HG02870 (cell line): ENCODE measurements around the gene DNAJC27.

Experiments
- ATAC-seq: cut with Tn5 transposase; IDR thresholded peaks from one replicate; pipeline ENCODE4 v1.9.1; 2021; ENCODE audit warnings: mild to moderate bottlenecking, moderate library complexity; ENCODE audit not compliant: unreplicated experiment

DNAJC27 gene

GRCh38 chr2:24971286-24971535, 544 bp downstream of the DNAJC27 start:
- peak; percentile 3 for ATAC-seq

DNA sequence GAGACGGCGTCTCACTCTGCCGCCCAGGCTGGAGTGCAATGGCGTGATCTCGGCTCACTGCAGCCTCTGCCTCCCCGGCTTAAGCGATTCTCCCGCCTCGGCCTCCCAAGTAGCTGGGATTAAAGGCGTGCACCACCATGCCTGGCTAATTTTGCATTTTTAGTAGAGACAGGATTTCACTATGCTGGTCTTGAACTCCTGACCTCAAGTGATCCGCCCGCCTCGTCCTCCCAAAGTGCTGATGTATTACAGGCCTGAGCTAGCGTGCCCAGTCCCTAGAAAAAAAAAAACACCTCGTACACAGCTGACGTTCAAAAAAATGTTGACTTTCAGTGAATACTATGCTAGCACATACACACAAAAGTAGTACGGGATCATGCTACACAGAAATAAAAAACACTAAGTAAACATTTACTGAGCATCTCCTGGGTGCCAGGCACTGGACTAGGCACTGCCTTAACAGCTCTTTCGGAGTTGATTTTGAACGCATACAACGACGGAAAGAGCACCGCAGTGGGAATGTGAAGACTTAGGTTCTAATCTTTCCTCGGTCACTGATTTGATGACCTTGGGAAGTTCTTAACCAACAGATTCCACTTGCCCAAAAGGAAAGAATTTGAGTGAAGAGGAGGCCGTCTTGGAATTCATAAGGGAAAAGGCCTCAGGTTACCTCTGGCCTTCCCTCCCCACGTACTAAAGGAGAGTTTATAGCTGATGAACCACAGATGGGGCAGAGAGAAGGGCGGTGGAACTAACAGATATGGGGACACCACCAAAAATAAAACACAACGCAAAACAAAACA, 1.1 kb downstream of the DNAJC27 start:
- no peak for ATAC-seq

DNA sequence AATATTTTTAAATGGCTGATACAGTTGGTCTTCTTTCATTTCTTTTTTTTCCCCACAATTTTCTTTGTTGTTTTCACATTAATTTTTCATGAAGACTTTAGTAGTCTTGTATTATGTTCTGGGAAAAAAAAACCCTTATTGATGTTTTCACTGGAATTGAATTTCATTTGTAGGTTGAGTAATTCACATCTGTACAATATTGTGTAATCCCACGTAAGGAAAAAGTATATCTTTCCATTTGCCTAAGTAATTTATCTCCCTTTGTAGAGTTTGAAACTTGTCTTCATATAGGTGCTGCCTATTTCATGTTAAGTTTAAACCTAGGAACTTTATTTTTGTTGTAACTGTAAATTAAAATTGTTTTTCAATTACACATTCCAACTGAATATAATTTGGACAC, 2.0 kb downstream of the DNAJC27 start:
- no peak for ATAC-seq

DNA sequence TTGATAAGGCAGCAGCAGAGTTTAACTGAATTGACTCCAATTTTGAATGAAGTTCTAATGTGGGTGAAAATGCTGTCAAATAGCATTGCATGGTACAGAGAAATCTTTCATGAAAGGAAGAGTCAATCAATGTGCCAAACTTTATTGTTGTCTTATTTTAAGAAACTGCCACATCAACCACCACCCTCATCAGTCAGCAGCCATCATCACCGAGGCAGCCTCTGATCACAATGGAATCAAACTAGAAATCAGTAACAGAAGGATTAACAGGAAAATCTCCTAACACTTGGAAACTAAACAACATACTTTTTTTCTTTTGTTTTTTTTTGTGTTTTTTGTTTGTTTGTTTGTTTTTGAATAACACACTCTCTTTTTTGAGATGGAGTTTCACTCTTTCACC, 9.9 kb downstream of the DNAJC27 start:
- ATAC-seq, result no peak

DNA sequence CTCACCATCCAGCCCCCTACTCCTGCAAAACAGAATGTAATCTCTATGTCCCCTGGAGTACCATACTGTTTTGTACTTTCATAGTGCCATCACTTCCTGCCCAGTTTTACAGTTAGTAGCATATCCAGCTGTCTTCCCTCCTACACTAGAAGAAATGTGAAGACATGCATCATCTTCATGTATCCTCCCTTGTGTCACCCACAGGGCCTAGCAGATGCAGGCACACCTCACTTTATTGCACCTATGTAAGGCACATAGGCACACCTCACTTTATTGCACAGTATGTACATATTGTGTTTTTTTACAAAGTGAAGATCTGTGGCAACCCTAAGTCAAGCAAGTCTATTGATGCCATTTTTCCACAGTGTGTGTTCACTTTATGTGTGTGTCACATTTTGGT, 12.0 kb downstream of the DNAJC27 start:
- no peak for ATAC-seq

- no peak for ATAC-seq
Observed at GRCh38 chr2:24958411-24958935, 13.3 kb downstream of the DNAJC27 start.

DNA sequence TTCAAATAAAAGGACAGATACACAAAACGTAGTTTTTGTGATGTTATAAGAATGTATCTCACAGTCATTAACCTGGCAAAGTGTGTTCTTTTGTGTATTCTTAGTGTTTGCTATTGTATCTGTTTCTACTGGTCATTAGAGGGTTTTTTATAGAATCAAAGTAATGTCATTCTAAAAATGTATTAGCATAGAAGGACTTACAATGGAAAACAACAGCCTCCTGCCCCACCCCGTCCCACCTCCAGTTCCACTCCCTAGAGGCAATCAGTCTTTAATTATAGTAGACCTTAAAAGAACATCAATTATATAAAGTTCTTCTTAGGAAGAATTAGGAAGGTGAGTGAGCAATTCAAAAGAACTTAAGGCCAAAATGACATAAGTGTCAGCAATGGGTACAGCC, 13.8 kb downstream of the DNAJC27 start:
- no peak for ATAC-seq

GRCh38 chr2:24957221-24957620, 14.5 kb downstream of the DNAJC27 start:
- no peak for ATAC-seq

DNA sequence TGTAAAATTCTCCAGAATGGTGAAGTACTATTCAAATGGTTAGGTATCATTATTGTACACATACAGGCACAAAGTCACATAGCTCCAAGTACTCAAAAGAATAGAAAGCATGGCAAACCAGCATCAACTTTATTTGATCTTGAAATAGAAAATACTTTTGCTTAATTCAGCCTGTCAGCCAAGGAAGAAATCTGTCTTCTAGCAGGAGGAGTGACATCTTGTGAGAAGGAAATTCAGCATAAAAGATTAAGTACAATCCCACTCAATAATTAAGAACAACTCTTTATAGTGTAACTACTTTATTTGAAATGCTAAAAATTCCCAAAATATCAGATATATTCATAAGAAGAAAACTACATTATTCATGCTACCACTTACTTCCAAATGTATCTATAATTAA, 15.8 kb downstream of the DNAJC27 start:
- no peak for ATAC-seq

DNA sequence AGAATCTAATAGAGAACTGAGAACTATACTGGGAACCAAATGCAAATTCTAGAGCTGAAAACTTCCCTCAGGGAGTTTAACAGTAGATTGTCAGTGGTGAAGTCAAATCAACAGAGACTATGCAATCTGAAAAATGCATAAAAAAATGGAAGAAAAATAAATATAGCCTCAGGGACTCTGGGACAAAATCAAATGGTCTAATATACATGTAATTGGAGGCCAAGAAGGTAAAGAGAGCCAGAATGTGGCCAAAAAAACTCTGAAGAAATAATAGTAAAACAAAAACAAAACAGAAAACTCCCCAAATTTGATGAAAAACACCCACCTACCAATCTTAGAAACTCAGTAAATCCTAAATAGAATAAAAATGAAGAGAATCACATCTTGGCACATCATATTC, 16.5 kb downstream of the DNAJC27 start:
- ATAC-seq, result no peak

DNA sequence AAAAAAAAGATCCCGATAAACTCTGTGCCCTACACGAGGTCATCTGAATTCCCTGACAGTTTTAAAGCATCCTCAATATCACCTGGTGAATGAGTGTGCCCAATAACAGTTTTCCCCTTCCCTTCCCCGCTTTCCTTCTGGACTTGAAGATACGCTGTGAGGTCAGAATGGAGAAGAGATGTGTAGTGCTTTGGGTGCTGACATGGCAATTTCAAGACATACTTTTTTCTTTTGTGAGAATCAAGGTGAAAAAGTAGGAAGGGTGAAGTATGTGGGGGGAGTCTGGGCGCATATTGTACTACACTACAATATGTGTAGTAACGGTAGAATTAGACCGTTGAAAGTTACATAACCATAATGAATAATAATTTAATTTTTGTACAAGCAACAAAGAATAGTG, 21.7 kb downstream of the DNAJC27 start:
- no peak for ATAC-seq

DNA sequence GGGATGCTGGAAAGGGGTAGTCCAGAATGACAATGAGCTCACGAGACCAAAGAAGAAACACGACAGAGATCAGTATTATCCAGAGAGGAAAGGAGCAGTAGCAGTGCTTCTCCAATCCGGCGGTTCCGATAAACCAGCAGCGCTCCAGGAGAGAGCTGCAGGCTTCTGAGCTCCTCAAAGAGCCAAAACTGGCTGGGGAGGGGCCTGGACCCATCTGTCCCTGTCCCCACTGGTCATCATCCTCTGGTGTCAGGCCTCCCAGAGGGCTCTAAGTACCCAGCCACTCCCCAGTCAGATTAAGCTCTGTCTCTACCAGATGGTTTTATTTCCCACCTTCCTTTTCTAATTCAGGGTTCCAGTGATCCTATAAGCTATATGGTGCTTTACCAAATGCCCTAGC, 23.2 kb downstream of the DNAJC27 start:
- ATAC-seq, result no peak

GRCh38 chr2:24947561-24948157, 24.1 kb downstream of the DNAJC27 start:
- ATAC-seq, result no peak

DNA sequence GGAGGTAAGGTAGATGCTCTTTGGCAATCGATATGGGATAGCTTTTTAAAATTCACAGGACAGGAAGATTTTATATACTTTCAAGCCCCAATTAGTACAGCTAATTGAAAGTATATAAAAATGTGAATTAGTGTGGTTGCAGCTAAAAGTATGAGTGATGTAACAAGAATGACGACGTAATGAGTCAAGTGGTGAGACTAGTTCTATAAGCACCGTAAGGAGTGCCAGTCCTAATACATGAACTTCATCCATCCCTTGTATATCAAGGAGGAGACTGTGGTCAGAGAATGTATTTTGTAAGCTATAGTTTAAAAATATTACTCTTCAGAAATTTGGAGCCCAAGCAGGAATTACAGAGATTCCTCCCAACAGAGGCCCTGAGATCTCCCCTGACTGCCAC, 25.8 kb downstream of the DNAJC27 start:
- ATAC-seq, result no peak

- no peak for ATAC-seq
Observed at GRCh38 chr2:24943427-24944053, 28.2 kb downstream of the DNAJC27 start.

GRCh38 chr2:24939353-24939752, 32.4 kb downstream of the DNAJC27 start:
- ATAC-seq, result no peak

DNA sequence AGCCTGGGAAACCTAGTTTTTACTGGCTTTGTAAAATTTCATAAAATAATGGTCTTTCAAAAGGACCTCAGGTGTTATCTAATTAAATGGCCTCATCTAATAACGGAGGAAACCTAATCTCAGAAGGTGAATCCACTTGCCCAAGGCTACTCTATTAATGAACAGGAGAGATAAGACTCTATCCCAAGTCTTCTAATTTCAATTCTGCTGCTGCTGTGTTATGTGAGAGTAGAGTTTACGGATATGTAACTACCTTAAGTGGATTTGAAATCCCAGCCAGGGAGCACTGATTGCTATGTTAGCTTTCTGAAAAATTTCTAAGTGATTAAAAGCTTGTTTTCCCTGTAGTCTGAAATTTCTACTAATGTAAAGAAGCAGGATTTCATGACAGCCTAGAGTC, 34.5 kb downstream of the DNAJC27 start:
- ATAC-seq, result no peak

DNA sequence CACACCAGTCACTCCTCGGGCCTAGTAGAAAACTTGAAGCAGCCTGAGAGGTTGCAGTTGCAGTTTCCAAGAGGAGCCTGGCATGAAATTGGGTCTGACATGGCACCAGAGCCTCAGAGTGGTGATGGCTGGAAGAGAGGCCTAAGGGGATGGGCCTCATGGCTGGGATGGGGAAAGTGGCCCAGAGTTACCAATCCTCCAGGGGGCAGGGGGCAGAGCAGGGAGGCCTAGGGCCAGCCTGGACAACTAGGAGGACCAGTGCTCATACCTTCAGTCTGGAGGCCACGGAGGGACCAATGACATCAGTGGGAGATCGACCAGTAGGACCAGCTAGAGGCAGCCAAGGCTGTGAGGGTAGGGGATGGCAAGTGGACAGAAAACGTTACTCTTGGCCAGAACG, 36.6 kb downstream of the DNAJC27 start:
- ATAC-seq, result no peak

- ATAC-seq, result no peak
Observed at GRCh38 chr2:24932715-24933114, 39.0 kb downstream of the DNAJC27 start.

GRCh38 chr2:24930768-24931167, 41.0 kb downstream of the DNAJC27 start:
- no peak for ATAC-seq

GRCh38 chr2:24929230-24929629, 42.5 kb downstream of the DNAJC27 start:
- ATAC-seq, result no peak

DNA sequence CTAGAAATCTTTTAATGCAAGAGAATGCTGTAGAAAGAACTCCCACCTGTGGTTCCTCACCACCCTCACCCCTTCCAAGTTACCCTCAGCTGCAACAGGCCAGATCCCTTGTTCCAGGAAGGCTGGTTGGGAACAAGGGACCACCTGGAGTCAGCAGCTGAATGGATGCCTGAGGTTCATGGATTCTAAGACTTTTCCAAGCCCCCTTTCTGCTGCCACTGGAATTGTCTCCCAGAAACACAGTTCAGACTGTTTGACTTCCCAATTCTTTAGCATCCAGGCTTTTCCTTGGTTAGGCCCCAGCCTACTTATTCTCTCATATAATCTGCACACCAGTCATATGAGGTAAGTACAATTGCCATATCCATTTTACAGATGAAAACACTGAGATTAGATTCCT, 43.7 kb downstream of the DNAJC27 start:
- no peak for ATAC-seq
